Lung (tissue), 12 donors: ENCODE data around the gene MAP2K1. TPM values are rescaled to one million over a fixed set of nuclear protein-coding genes. Genes with fewer than 3 reads are reported as not detected.

Experiments
- ATAC-seq: fragments of 200-7000 bp; cut with Tn5 transposase; one replicate; pipeline ENCODE4 v1.9.1; 2020; ENCODE audit warnings: moderate number of reproducible peaks; ENCODE audit not compliant: insufficient read depth, low FRiP score
- DNase-seq, 3 donors: peaks; one replicate each; pipeline ENCODE4 v3.0.0-alpha.2; 2013 to 2017
- H3K27ac ChIP-seq, 2 donors: one replicate each; pipeline ENCODE4 v1.5.1; 2013; ENCODE audit warnings: mild to moderate bottlenecking in 2 of 2, moderate library complexity in 2 of 2, control low read depth in 1 of 2, inconsistent platforms in 1 of 2, low read depth in 1 of 2, low read length in 1 of 2
- H3K27me3 ChIP-seq, 3 donors: one replicate each; pipeline ENCODE4 v1.5.1; 2013; ENCODE audit warnings: low read length in 2 of 3; ENCODE audit not compliant: control insufficient read depth in 3 of 3, insufficient read depth in 3 of 3
- H3K36me3 ChIP-seq, 4 donors: one replicate each; pipeline ENCODE4 v1.5.1; 2013; ENCODE audit warnings: low read length in 4 of 4, mild to moderate bottlenecking in 1 of 4, moderate library complexity in 1 of 4; ENCODE audit not compliant: control insufficient read depth in 4 of 4, insufficient read depth in 4 of 4
- H3K4me1 ChIP-seq, 5 donors: one replicate each; pipeline ENCODE4 v1.5.1; 2013; ENCODE audit warnings: low read length in 5 of 5, mild to moderate bottlenecking in 2 of 5, moderate library complexity in 1 of 5; ENCODE audit not compliant: control insufficient read depth in 5 of 5, insufficient read depth in 5 of 5
- H3K4me3 ChIP-seq: one replicate; pipeline ENCODE4 v1.5.1; 2013; ENCODE audit warnings: mild to moderate bottlenecking, control low read depth, moderate library complexity
- H3K9ac ChIP-seq, 2 donors: one replicate each; pipeline ENCODE4 v1.5.1; 2013; ENCODE audit warnings: low read length in 2 of 2, control low read depth in 1 of 2; ENCODE audit not compliant: insufficient read depth in 1 of 2
- H3K9me3 ChIP-seq, 4 donors: one replicate each; pipeline ENCODE4 v1.5.1; 2013; ENCODE audit warnings: low read length in 3 of 4, mild to moderate bottlenecking in 1 of 4, moderate library complexity in 1 of 4; ENCODE audit not compliant: control insufficient read depth in 4 of 4, insufficient read depth in 3 of 4
- WGBS, 2 donors: extraction: QIAGEN DNeasy Blood & Tissue Kit; methylation state at CpG; one replicate each; pipeline ENCODE4 v1.1.7; 2013; 5-methylcytosine and 5-hydroxymethylcytosine counted together
- polyA plus RNA-seq, 2 donors: library from polyadenylated mRNA; stranded (reverse); fragments of 200-250 nt; gene quantifications; one replicate each; pipeline ENCODE4 v1.2.1, GENCODE V29; 2013
- total RNA-seq, 2 donors: library from RNA; depleted of rRNA in 1 of 2; stranded (reverse); fragments of >200 nt in 1 of 2; gene quantifications; one replicate each; pipeline ENCODE4 v1.2.1, GENCODE V29; 2014 to 2021
- TF ChIP-seq, protein P1 (sequence below): IDR thresholded peaks from 2 replicates; pipeline ENCODE4 v1.5.1; 2012; ENCODE audit warnings: mild to moderate bottlenecking; ENCODE audit errors: control extremely low read depth, extremely low read depth
- donor health status: control.
- donor health status: control.
- donor health status: Bipolar disorder and iron deficiency.
- donor health status: healthy.
- donor health status: DM: yes; HTN: yes; CAD: no.

MAP2K1 gene
- total and polyA plus RNA-seq, 4 donors: 19.0 to 64.7 (median 42.7) TPM

DNA sequence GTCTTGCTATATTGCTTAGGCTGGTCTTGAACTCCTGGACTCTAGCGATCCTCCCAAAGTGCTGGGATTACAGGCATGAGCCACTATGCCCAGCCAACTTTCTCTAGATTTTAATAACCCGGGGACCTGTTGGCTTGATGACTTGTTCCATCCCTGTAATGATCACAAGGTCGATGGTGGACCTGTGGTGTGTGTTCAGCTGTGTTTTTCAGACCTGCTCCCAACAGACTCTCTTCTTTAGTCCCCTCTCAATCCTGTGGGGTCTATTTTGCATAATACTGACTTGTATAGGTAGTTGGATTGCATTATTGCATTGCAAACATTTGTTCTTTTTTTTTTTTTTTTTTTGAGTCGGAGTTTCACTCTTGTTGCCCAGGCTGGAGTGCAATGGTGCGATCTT lies 1.9 kb downstream of the MAP2K1 start:
- Histone ChIP-seq H3K27ac (no peak overlapping the region), H3K27me3 (no peaks in the 10 kb centered on the region), H3K4me3 (no peak overlapping the region), H3K9me3 (no peaks in the 10 kb centered on the region), H3K4me1 (peaks cover 0 to 20% (median 8%) of the 10 kb centered on the region in 5 donors), H3K36me3 (no peaks in the 10 kb centered on the region), H3K9ac (no peak overlapping the region)
- TF ChIP-seq, protein P1, sequence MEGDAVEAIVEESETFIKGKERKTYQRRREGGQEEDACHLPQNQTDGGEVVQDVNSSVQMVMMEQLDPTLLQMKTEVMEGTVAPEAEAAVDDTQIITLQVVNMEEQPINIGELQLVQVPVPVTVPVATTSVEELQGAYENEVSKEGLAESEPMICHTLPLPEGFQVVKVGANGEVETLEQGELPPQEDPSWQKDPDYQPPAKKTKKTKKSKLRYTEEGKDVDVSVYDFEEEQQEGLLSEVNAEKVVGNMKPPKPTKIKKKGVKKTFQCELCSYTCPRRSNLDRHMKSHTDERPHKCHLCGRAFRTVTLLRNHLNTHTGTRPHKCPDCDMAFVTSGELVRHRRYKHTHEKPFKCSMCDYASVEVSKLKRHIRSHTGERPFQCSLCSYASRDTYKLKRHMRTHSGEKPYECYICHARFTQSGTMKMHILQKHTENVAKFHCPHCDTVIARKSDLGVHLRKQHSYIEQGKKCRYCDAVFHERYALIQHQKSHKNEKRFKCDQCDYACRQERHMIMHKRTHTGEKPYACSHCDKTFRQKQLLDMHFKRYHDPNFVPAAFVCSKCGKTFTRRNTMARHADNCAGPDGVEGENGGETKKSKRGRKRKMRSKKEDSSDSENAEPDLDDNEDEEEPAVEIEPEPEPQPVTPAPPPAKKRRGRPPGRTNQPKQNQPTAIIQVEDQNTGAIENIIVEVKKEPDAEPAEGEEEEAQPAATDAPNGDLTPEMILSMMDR: no peak
- no peak for DNase-seq
- WGBS, 2 donors: 86 to 89% methylated on average over 4 to 5 of the region's 5 CpGs
- no peak for ATAC-seq

DNA sequence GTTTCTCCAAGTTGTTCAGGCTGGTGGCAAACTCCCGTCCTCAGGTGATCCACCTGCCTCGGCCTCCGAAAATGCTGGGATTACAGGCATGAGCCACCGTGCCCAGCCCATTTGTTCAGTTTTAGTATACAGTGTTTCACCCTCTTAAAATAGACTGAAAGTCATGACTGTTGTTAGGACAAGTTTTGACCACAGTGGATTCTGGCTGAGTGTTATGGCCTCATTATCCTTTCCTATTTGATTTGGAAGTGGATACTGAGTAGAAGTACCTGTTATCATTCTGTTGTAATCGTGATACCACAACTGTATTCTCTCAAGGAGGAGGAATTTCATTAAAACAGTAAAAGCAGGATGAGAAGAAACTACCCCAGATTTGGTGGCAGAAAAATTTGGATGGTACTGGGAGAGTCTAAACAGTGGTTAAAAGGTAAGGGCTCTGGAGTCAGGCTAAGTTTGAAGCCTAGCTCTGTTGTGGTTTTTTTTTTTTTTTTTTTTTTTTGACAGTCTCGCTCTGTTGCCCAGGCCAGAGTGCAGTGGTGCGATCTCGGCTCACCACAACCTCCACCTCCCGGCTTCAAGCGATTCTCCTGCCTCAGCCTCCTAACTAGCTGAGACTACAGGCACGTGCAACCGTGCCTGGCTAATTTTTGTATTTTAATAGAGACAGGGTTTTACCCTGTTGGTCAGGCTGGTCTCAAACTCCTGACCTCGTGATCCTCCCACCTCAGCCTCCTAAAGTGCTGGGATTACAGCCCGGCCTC lies 2.6 kb downstream of the MAP2K1 start:
- peaks cover 0 to 20% (median 8%) of the 10 kb centered on the region in 5 donors for H3K4me1 ChIP-seq
- WGBS, 2 donors: 87 to 91% methylated on average over 14 of the region's 14 CpGs
- TF ChIP-seq, protein P1: no peak
- no peak overlapping the region for H3K4me3 ChIP-seq
- no peak overlapping the region for H3K9ac ChIP-seq
- DNase-seq (no peak), ATAC-seq (no peak)
- no peaks in the 10 kb centered on the region for H3K36me3 ChIP-seq
- no peaks in the 10 kb centered on the region for H3K27me3 ChIP-seq
- H3K27ac ChIP-seq: no peak overlapping the region
- no peaks in the 10 kb centered on the region for H3K9me3 ChIP-seq

DNA sequence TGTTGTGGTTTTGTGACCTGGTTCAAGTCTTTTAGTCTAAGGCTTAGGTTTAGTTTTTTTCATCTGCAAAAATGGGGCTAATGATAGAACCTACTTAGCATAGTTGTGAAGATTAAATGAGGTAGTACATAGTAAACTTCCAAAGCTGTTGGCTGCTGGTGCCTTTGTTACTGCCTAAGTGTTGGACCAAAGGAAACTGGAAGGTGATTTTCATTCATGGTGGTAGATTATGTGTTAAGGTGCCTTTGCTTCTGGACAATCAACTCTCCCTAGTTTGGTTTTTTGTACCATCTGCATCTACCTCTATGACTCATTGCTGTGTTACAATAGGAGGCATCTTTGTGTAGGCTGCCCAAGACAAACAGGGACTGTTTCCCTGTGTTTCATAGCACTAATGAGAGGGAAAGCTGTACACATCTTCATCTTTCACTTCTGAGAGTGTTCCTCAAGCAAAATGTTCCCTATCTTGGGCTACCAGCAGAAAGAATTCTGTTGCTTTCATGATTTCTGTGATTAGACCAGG lies 3.2 kb downstream of the MAP2K1 start:
- no peaks in the 10 kb centered on the region for H3K36me3 ChIP-seq
- no peaks in the 10 kb centered on the region for H3K9me3 ChIP-seq
- H3K27me3 ChIP-seq: no peaks in the 10 kb centered on the region
- no peak overlapping the region for H3K9ac ChIP-seq
- H3K4me3 ChIP-seq: no peak overlapping the region
- ATAC-seq (no peak), DNase-seq (no peak)
- H3K4me1 ChIP-seq: peaks cover 0 to 20% (median 8%) of the 10 kb centered on the region in 5 donors
- H3K27ac ChIP-seq: no peak overlapping the region
- TF ChIP-seq, protein P1: no peak
